GM19324 (cell line): ENCODE results near the gene SCART1.
"Not testable (repeated sequence)": the region's sequence is repeated elsewhere in the genome, so short reads cannot be mapped to it uniquely, and the experiment has no call there.

Source experiments
- ATAC-seq: cut with Tn5 transposase; IDR thresholded peaks from one replicate; pipeline ENCODE4 v1.9.1; 2021; ENCODE audit warnings: mild to moderate bottlenecking, moderate library complexity; ENCODE audit not compliant: unreplicated experiment, low FRiP score

Gene SCART1

DNA sequence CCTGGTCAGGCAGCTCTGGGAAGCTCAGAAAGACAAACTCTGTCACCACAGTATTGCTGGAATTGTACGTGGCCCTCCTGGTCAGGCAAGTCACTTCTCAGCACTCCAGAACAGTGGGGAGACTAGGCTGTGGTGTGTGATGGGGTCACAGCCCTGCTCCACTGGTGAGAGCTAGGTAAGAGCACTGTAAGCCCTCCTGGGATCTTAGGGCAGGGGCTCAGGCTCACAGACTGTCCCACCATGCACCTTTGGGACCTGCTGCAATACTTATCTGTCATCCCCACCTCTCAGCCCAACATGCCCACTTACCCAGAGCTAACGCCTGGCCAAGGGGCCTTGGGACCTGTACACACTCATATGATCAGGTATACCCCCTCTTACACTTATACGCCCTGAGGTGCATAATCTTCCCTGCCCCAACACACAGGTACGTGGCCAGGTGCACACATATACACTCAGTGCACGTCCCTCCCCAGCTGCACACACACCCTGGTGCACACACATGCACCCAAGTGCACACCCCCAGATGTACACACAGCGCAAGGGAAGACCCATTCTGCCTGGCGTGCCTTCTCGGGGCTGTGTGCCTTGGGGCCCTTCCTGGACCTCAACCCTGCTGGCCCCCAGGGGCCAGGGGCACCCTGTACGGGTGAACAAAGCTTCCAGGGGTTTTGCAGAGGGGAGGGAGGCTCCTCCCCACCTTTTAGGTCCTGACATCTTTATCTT lies 21.7 kb upstream of the SCART1 start:
- not testable (repeated sequence) for ATAC-seq

GRCh38 chr10:133432789-133433188 lies 21.0 kb upstream of the SCART1 start:
- ATAC-seq = not testable (repeated sequence)

- ATAC-seq = no peak
Observed at GRCh38 chr10:133438711-133439273, 15.0 kb upstream of the SCART1 start.

- ATAC-seq = no peak
Observed at GRCh38 chr10:133439517-133440461, 14.0 kb upstream of the SCART1 start.

GRCh38 chr10:133440633-133441285 lies 13.0 kb upstream of the SCART1 start:
- no peak for ATAC-seq

GRCh38 chr10:133441356-133441755 lies 12.4 kb upstream of the SCART1 start:
- ATAC-seq = not testable (repeated sequence)

- ATAC-seq = no peak
Observed at GRCh38 chr10:133441780-133442179, 12.0 kb upstream of the SCART1 start.

GRCh38 chr10:133442191-133442966 lies 11.4 kb upstream of the SCART1 start:
- ATAC-seq = no peak

GRCh38 chr10:133442967-133443924 lies 10.5 kb upstream of the SCART1 start:
- ATAC-seq = no peak

DNA sequence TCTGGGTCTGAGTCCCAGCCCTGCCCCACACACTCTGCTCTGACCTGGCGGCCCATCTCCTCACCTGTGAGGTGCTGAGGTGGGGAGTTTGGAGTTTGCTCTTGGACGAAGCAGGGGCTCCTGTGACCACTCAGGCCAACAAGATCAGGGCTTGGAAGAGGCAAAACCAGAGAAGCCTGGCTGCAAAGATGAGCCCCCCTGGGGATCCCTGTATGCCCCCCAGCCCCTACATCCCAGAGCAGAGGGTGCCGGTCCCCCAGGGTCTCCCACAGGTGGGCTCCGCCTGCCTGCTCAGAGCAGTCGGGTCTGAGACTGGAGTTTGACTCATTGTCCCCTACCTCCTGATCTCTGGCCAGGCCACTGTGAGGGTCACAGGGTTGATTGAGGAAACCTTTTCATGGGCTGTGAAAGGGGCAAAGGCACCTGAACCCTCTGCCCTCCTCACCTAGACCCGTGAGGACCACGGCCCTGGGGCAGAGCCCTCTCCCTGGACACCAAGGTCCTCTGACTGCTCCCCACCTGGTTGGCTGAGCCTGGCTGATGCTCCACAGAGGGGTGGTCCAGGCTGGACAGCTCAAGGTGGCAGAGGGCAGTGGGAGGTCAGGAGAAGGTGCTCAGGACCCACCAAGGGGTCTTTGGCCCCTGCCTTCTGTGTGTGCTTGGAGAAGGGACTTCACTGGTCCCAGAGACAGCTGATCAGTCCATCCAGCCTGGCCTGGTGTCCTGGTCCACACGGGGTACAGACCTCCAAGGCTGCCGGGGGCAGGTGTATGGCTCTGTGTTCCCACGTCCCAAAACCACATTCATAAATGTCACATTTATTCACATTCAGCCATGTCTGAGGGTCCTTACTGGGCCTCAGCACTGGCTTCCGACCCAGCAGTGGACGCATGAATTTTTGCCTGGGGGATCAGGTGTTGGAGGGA lies 9.1 kb upstream of the SCART1 start:
- no peak for ATAC-seq

DNA sequence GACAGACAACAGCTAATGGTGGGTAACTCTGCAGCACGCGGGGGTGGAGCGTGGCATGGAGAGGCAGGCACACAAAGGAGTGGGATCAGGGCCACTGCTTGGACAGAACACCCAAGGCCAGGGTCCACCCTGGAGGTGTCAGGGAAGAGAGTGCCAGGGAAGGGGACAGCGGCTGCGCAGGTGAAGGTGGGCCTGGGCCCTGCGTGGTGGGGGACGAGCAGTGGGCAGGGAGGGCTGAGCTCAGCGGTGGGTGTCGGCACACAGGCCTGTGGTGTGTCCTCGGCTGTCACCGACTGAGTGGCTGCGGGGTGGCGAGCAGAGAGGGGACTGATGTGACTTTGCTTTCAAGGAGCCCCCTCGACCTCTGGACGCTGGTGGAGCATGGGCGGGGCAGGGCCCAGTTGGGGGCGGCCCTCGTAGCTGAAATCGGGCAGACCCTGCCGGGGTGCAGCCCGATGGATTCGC lies 8.4 kb upstream of the SCART1 start:
- ATAC-seq = no peak

DNA sequence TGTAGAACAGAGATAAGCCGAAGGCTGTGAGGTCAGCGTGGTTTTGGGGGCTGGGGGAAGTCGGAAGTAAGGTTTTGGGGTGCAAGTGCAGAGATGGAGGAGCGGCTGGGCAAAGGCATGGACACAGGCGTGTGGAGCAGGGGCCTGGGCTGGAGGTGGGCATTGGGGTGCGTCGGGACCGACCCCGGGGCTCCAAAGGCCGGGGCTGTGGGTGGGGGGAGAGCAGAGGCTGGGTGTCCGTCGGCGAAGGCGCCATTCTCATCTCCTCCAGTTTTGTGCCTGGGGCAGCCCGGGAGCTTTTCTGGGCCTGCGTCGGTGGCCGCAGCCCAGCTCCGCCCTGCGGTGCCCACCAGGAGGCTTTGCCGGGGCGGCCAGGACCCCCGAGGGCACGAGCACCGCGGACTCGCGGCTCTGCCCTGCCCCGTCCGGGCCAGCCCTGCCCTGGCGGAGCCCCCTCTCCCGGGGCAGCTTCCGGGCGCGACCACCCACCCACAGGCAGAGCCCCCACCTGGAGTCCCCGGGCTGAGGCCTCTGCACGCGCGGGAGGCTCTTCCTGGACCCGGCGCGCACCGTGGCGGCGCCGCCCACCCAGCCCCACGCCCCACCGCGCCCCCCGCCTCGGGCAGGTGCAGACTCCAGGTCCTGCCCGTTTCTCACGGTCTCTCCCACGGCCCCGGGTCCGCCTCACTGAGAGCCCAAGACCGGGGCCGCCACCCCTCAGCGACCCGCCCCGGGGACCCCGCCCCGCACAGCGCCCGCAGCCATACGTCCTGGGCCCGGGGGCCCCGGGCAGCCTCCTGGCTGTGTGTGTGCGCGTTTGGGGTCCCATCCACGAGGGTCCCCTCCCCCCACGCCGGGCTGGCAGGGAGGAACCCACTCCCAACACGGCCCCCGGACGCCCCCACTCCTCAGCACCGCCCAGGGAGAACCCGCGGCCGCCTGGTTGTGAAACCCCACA lies 7.7 kb upstream of the SCART1 start:
- ATAC-seq = no peak

DNA sequence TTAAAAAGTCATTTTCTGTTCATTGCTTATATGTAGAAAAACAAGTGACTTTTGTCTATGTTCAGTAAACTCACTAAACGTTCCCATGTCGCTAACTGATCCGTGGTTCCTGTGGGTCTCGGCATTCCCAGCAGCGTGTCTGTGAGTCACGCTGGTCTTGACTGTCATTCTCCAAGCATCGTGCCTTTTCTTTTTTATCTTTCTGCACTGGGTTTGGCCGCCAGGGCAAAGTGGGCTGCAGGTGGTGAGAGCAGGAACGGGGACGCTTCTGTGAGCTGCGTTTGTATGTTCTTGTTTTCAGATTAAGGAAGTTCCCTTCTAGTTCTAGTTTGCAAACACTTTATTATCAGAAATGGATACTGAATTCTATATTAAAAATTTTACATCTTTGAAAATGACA lies 6.8 kb upstream of the SCART1 start:
- no peak for ATAC-seq

DNA sequence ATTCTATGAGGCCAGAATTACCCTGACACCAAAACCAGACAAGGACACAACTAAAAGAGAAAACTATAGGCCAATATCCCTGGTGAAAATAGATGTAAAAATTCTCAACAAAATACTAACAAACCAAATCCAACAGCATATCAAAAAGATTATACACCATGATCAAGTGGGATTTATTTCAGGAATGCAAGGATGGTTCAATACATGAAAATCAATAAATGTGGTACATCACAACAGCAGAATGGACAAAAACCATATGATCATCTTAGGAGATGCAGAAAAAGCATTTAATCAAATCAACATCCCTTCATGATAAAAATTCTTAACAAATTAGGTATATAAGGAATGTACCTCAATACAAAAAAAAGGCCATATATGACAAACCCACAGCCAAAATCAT lies 5.6 kb upstream of the SCART1 start:
- no peak for ATAC-seq

DNA sequence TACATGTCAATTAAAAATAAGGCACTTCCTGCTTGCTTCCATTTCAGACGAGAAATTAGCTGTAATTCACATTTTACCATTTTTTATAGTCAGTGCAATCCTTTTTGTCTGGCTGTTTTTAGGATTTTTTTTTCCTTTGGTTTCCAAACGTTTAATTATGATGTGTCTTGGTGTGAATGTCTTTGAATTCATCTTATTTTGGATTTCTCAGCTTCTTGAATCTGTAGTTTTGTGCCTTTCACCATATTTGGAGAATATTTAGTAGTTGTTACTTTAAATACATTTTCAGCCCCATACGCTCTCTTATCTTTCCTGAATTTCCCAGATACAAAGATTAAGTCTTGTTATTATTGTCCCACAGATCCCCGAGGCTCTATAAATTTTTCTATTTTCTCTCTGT lies 2.4 kb upstream of the SCART1 start:
- no peak for ATAC-seq

DNA sequence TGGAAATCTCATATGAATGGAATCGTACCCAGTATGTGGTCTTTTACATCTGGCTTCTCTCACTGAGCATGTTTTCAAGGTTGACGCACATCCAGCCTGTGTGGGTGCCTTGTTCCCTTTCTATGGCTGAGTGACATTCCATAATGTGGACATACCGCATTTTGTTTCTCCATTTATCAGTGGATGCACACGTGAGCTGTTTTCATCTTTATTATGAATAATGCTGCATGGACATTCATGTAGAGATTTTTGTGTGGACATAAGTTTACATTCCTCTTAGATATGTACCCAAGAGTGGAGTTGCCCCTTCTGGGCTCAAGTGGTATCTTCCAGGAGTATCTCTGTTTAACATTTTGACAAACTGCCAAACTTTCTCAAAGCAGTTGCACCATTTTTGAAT lies 1.3 kb upstream of the SCART1 start:
- ATAC-seq = no peak
